Activated CD8-positive, alpha-beta T cell treated with anti-CD3 and anti-CD28 coated beads, Interleukin-2, amount 10 ng/mL, durations not matched to agents 7 days and 5 days (primary cell): ENCODE data around the gene IRX5. TPM values are rescaled to one million over a fixed set of nuclear protein-coding genes. Genes with fewer than 3 reads are reported as not detected.
A peak's percentile ranks its signal among the peaks of the same experiment; 100 is the strongest.

Experiments
- ATAC-seq: fragments of 150-1000 bp; cut with Tn5 transposase; one replicate; pipeline ENCODE4 v1.10.0; 2021; ENCODE audit warnings: moderate library complexity
- CTCF ChIA-PET: fragments of 350-600 bp; sonication (Branson Sonifier 250); formaldehyde crosslinking; loops from one replicate; lab custom pipeline; 2021; ENCODE audit warnings: antibody characterized with exemption; lab: Charles Lee
- POLR2A ChIA-PET: fragments of 350-600 bp; sonication (Branson Sonifier 250); formaldehyde crosslinking; loops from one replicate; lab custom pipeline; 2021; ENCODE audit warnings: antibody characterized with exemption; lab: Charles Lee
- DNase-seq: peaks from one replicate; pipeline ENCODE4 v3.0.0-alpha.2; 2020
- H3K27ac Mint-ChIP-seq: one replicate; pipeline ENCODE4 v1.8.0; 2021; ENCODE audit warnings: mild to moderate bottlenecking, mixed read lengths
- H3K27me3 Mint-ChIP-seq: one replicate; pipeline ENCODE4 v1.8.0; 2021; ENCODE audit warnings: low read depth, mixed read lengths
- H3K36me3 Mint-ChIP-seq: one replicate; pipeline ENCODE4 v1.8.0; 2021; ENCODE audit warnings: low read depth, mixed read lengths
- H3K4me1 Mint-ChIP-seq: one replicate; pipeline ENCODE4 v1.8.0; 2021; ENCODE audit warnings: low read depth, mixed read lengths
- H3K4me3 Mint-ChIP-seq: one replicate; pipeline ENCODE4 v1.8.0; 2021; ENCODE audit warnings: mild to moderate bottlenecking, mixed read lengths
- H3K9me3 Mint-ChIP-seq: one replicate; pipeline ENCODE4 v1.8.0; 2022; ENCODE audit warnings: mixed read lengths; ENCODE audit not compliant: insufficient read depth
- total RNA-seq, 2 experiments: library from RNA; stranded (reverse); gene quantifications; one replicate each; pipeline ENCODE4 v1.2.3, GENCODE V29; 2021

IRX5 gene
- total RNA-seq, 2 experiments from 2014 or later, result not detected

GRCh38 chr16:54939510-54940278, 9.0 kb downstream of the IRX5 start:
- ChIA-PET CTCF (no interaction called here), POLR2A (interaction anchor here (1.0 kb wide), 1 partner anchor 8 kb away, joined by 3 read pairs; no protein-coding TSS in a partner anchor)
- Mint-ChIP-seq H3K4me3 (no peak overlapping the region), H3K27me3 (peaks cover 74% of the 10 kb centered on the region), H3K36me3 (peaks cover 3% of the 10 kb centered on the region), H3K27ac (no peak overlapping the region), H3K9me3 (peaks cover under 1% of the 10 kb centered on the region), H3K4me1 (peaks cover 16% of the 10 kb centered on the region)
- no peak for DNase-seq
- no peak for ATAC-seq

GRCh38 chr16:54940279-54940604, 9.6 kb downstream of the IRX5 start:
- H3K9me3 Mint-ChIP-seq, result no peaks in the 10 kb centered on the region
- ChIA-PET CTCF (no interaction called here), POLR2A (no interaction called here)
- no peak for DNase-seq
- no peak overlapping the region for H3K4me3 Mint-ChIP-seq
- peaks cover 68% of the 10 kb centered on the region for H3K27me3 Mint-ChIP-seq
- H3K27ac Mint-ChIP-seq, result no peak overlapping the region
- no peak for ATAC-seq
- H3K36me3 Mint-ChIP-seq, result peaks cover 3% of the 10 kb centered on the region
- H3K4me1 Mint-ChIP-seq, result peaks cover 16% of the 10 kb centered on the region

GRCh38 chr16:54942353-54942943, 11.8 kb downstream of the IRX5 start:
- H3K27ac Mint-ChIP-seq, result no peak overlapping the region
- ChIA-PET POLR2A (interaction anchor here (0.7 kb wide), 1 partner anchor 12 kb away, joined by 3 read pairs; no protein-coding TSS in a partner anchor), CTCF (no interaction called here)
- DNase-seq (no peak), ATAC-seq (no peak)
- H3K4me3 Mint-ChIP-seq, result no peak overlapping the region
- H3K9me3 Mint-ChIP-seq, result no peaks in the 10 kb centered on the region
- H3K36me3 Mint-ChIP-seq, result no peaks in the 10 kb centered on the region
- H3K27me3 Mint-ChIP-seq, result peaks cover 54% of the 10 kb centered on the region
- H3K4me1 Mint-ChIP-seq, result peaks cover 5% of the 10 kb centered on the region

- Mint-ChIP-seq H3K4me1 (no peaks in the 10 kb centered on the region), H3K36me3 (no peaks in the 10 kb centered on the region), H3K27ac (no peak overlapping the region), H3K4me3 (no peak overlapping the region), H3K9me3 (no peaks in the 10 kb centered on the region), H3K27me3 (peaks cover 39% of the 10 kb centered on the region)
- ChIA-PET CTCF (no interaction called here), POLR2A (no interaction called here)
- ATAC-seq (no peak), DNase-seq (no peak)
Observed at GRCh38 chr16:54944002-54944401, 13.3 kb downstream of the IRX5 start.

GRCh38 chr16:54945063-54945462, 14.4 kb downstream of the IRX5 start:
- DNase-seq (no peak), ATAC-seq (no peak)
- H3K4me1 Mint-ChIP-seq, result no peaks in the 10 kb centered on the region
- H3K27me3 Mint-ChIP-seq, result peaks cover 30% of the 10 kb centered on the region
- ChIA-PET CTCF (no interaction called here), POLR2A (no interaction called here)
- H3K4me3 Mint-ChIP-seq, result no peak overlapping the region
- no peak overlapping the region for H3K27ac Mint-ChIP-seq
- no peaks in the 10 kb centered on the region for H3K36me3 Mint-ChIP-seq
- H3K9me3 Mint-ChIP-seq, result no peaks in the 10 kb centered on the region

GRCh38 chr16:54946909-54947308, 16.2 kb downstream of the IRX5 start:
- ChIA-PET CTCF (interaction anchor here (1.5 kb wide), 1 partner anchor 11 kb away, joined by 7 read pairs; no protein-coding TSS in a partner anchor), POLR2A (no interaction called here)
- H3K4me3 Mint-ChIP-seq, result no peak overlapping the region
- ATAC-seq (no peak), DNase-seq (no peak)
- H3K27ac Mint-ChIP-seq, result no peak overlapping the region
- peaks cover 14% of the 10 kb centered on the region for H3K27me3 Mint-ChIP-seq
- no peaks in the 10 kb centered on the region for H3K36me3 Mint-ChIP-seq
- H3K9me3 Mint-ChIP-seq, result no peaks in the 10 kb centered on the region
- H3K4me1 Mint-ChIP-seq, result no peaks in the 10 kb centered on the region

- no peak overlapping the region for H3K27ac Mint-ChIP-seq
- H3K36me3 Mint-ChIP-seq, result no peaks in the 10 kb centered on the region
- H3K4me3 Mint-ChIP-seq, result no peak overlapping the region
- H3K9me3 Mint-ChIP-seq, result no peaks in the 10 kb centered on the region
- no peaks in the 10 kb centered on the region for H3K4me1 Mint-ChIP-seq
- ChIA-PET CTCF (interaction anchor here (1.5 kb wide), 1 partner anchor 10 kb away, joined by 7 read pairs; no protein-coding TSS in a partner anchor), POLR2A (no interaction called here)
- ATAC-seq (no peak), DNase-seq (no peak)
- peaks cover 10% of the 10 kb centered on the region for H3K27me3 Mint-ChIP-seq
Observed at GRCh38 chr16:54947616-54948015, 17.0 kb downstream of the IRX5 start.

- ATAC-seq (no peak), DNase-seq (no peak)
- no peaks in the 10 kb centered on the region for H3K9me3 Mint-ChIP-seq
- no peaks in the 10 kb centered on the region for H3K4me1 Mint-ChIP-seq
- H3K27ac Mint-ChIP-seq, result no peak overlapping the region
- peaks cover 3% of the 10 kb centered on the region for H3K27me3 Mint-ChIP-seq
- POLR2A ChIA-PET, result no interaction called here
- H3K36me3 Mint-ChIP-seq, result no peaks in the 10 kb centered on the region
- no peak overlapping the region for H3K4me3 Mint-ChIP-seq
- CTCF ChIA-PET, result no interaction called here
Observed at GRCh38 chr16:54952195-54952594, 21.5 kb downstream of the IRX5 start.

- no peak overlapping the region for H3K27ac Mint-ChIP-seq
- no peaks in the 10 kb centered on the region for H3K4me1 Mint-ChIP-seq
- ChIA-PET POLR2A (no interaction called here), CTCF (no interaction called here)
- H3K9me3 Mint-ChIP-seq, result no peaks in the 10 kb centered on the region
- H3K27me3 Mint-ChIP-seq, result peaks cover 3% of the 10 kb centered on the region
- H3K36me3 Mint-ChIP-seq, result no peaks in the 10 kb centered on the region
- H3K4me3 Mint-ChIP-seq, result no peak overlapping the region
- no peak for ATAC-seq
- no peak for DNase-seq
Observed at GRCh38 chr16:54953461-54953860, 22.8 kb downstream of the IRX5 start.

GRCh38 chr16:54954220-54954619, 23.6 kb downstream of the IRX5 start:
- H3K9me3 Mint-ChIP-seq, result no peaks in the 10 kb centered on the region
- POLR2A ChIA-PET, result interaction anchor here (0.6 kb wide), 1 partner anchor 11 kb away, joined by 3 read pairs; no protein-coding TSS in a partner anchor

GRCh38 chr16:54955757-54956156, 25.1 kb downstream of the IRX5 start:
- H3K4me3 Mint-ChIP-seq, result no peak overlapping the region
- no peaks in the 10 kb centered on the region for H3K9me3 Mint-ChIP-seq
- ChIA-PET POLR2A (no interaction called here), CTCF (no interaction called here)
- no peaks in the 10 kb centered on the region for H3K4me1 Mint-ChIP-seq
- no peak for ATAC-seq
- peaks cover 3% of the 10 kb centered on the region for H3K27me3 Mint-ChIP-seq
- H3K36me3 Mint-ChIP-seq, result no peaks in the 10 kb centered on the region
- no peak overlapping the region for H3K27ac Mint-ChIP-seq
- DNase-seq, result no peak

More at GRCh38 chr16:54954220-54954619, 23.6 kb downstream of the IRX5 start:
- H3K27ac Mint-ChIP-seq, result no peak overlapping the region
- H3K4me3 Mint-ChIP-seq, result no peak overlapping the region
- H3K4me1 Mint-ChIP-seq, result no peaks in the 10 kb centered on the region
- peaks cover 3% of the 10 kb centered on the region for H3K27me3 Mint-ChIP-seq
- DNase-seq, result no peak
- CTCF ChIA-PET, result no interaction called here
- no peak for ATAC-seq
- no peaks in the 10 kb centered on the region for H3K36me3 Mint-ChIP-seq

GRCh38 chr16:54957403-54958166, 26.9 kb downstream of the IRX5 start:
- ChIA-PET POLR2A (no interaction called here), CTCF (interaction anchor here (0.6 to 2.4 kb wide), 4 partner anchors 8 to 971 kb away, joined by 3 to 7 read pairs (median 4); no protein-coding TSS in a partner anchor)
- Mint-ChIP-seq H3K4me1 (no peaks in the 10 kb centered on the region), H3K9me3 (no peaks in the 10 kb centered on the region), H3K4me3 (no peak overlapping the region), H3K36me3 (no peaks in the 10 kb centered on the region), H3K27ac (no peak overlapping the region), H3K27me3 (peaks cover 2% of the 10 kb centered on the region)
- peak; percentile 49 for DNase-seq
- ATAC-seq, result no peak
